PC-3 (cell line): ENCODE results near the gene BZW2.

Experiments
- CTCF ChIP-seq: fragments of 300-600 bp; sonication (generic); conservative IDR thresholded peaks from 2 replicates; pipeline ENCODE4 v1.5.1; 2017; ENCODE audit warnings: antibody characterized with exemption, low read depth, mild to moderate bottlenecking, low read length
- EZH2phosphoT487 ChIP-seq: fragments of 300-600 bp; sonication (generic); IDR thresholded peaks from 2 replicates; pipeline ENCODE4 v1.6.1; 2018; ENCODE audit warnings: mild to moderate bottlenecking, antibody characterized with exemption, low read length, borderline replicate concordance

DNA sequence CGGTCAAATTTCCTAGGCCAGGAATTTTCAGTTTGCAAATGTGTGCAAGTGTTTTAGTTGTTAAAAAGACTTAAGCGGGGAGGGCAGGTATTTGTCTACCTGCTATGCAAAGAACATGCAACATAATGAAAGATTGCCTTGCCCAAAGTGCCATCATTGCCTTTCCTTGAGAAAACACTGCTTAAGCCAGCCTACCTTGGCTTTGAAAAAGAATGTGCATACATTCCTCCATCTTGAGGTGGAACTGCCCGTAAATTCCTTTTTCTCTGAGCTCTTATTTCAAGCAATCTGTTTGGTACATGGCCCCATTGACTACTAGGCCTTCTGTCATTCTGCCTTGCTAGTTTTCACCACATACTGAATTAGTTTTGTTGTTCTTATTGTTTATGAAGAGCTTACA, 29.3 kb downstream of the BZW2 start:
- TF ChIP-seq EZH2phosphoT487 (no peak), CTCF (no peak)
